Limb (tissue), 2 donors: Measurements from ENCODE around the gene DAB1.

Experiments used
- DNase-seq, 2 donors: peaks; one replicate each; pipeline ENCODE4 v3.0.0-alpha.2; 2016; ENCODE audit errors: extremely low spot score in 2 of 2

The DAB1 gene

DNA sequence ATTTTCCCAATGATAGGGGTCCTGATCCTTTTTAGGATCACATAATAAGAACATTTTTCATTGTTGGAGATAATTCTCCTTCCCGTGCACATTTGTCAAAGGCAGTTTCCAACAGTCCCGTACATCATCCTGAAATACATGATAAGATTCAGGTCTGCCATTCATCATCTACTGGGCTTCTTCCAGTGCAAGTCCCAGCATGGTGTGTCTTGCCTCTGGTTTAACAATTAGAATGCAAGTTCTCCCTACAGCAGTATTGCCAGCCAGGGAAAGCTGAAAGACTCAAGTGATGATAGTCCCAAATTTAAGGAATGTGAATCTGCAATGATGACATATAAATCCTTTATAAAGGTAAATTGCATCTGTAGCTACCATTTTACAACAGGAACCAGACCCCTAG is 146.2 kb downstream of the DAB1 start:
- no peak for DNase-seq

DNA sequence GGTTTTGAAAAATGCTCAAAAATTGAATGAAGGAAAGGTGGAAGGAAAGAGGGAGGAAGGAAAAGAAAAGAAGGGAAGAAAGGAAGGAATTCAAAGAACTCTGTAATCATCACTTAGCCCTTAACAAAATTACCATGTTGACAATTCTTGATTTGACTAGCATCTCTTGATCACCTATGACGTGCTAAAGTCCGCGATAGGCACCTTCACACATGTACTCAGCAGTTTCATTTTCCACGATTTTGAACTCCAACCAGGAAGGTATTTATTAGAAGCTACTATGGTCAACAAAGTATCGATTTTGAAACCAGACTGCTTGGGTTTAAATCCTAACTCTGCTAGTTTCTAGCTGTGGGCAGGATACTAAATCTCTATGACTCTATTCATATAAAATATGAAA is 146.9 kb downstream of the DAB1 start:
- DNase-seq = no peak

DNA sequence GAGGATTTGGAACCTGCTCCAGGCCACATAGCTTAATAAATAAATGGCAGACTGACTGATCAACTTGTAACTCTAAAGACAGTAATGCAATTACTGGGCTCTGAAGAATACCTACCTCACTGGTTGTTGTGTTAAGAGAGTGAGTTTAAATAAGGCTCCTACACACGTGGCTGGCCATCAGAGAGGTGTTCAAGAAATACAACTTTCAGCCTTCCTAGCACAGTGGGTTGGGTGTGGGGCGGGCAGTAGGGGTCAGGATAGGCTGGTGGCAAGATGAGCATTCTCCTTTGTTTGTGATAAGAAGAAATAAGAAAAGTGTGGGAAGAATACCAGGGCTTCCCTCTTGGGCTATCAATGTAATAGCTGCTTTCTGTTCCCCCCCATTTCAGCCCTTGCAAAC is 151.3 kb downstream of the DAB1 start:
- no peak for DNase-seq

DNA sequence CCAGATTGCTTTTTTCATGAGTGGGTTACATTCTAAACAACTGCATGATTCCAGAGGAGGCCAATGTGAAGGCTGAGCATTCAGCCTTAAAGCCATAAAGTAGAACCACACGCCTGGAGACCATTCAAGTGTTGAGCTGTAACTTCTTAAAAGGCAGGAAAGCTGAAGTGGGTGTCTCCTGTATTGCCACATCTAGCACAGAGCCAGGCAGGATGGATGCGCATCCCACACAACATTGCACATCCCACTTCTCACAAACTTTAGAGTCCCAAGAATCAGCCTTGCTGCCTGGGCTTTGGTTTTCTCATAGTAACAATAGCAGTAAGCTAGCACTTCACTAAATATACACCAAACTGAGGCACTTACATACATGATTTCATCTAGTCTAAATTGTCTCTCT is 151.7 kb downstream of the DAB1 start:
- DNase-seq = no peak

DNA sequence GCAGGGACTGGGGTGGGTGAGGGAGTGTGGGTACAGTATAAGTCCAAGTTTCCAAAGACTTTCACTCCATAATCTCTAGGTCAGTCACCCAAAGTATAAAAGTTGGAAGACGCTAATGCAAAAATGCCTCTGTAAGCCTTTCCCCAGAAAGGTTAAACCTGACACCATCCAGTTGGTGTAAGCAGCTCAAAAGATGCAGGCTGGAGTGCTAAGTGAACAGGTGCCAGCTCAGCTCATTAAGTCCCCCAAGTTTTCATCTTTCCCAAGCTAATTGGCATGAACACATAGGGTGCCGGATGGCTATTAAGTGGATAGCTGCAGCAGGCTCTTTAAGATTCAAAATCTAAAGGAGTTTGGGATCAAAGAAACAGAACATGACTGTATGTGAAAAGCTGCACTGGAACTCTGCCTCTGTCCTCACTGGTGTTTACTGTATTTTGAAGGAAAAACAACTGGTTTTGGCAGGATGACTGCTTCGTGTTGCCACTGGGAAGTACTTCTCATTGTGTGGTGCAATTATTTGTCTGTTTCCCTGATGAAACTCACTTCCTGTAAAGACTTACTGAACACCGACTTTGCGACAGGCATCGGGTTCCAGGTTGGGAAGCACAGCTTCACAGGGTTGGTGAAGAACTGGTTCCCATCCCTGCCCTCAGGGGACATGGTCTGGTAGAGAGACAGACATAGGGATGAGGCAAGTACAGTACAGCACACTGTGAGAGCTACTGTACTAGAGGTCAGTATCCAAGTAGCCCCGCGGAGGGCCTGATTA is 152.7 kb downstream of the DAB1 start:
- DNase-seq = no peak

DNA sequence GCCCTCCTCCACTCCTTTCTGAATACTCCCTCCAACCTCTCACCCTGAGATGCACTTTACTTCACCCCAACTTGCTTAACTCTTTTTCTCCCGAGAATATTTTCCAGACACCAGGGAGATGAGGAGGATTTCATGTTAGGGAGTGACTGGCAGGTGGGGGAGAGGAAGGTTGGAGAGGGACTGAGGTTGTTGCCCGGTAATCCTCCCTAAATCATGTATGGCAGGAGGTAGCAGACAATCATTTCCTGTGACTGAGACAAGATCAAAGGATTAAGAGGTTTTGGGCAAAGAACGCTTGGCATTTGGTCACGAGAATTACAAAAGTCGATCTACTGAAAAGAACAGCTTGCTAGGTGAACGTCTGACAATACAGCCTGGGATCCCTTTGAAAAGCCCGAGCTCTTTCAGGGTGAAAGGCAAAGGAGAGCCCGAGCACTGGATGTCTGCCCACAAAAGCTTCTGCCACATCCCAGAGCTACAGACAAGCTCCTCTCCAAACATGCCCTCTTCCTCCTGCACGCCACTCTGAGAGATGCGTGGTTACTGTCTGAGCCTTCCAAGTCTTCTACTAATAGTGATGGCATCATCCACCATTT is 154.1 kb downstream of the DAB1 start:
- DNase-seq = no peak

DNA sequence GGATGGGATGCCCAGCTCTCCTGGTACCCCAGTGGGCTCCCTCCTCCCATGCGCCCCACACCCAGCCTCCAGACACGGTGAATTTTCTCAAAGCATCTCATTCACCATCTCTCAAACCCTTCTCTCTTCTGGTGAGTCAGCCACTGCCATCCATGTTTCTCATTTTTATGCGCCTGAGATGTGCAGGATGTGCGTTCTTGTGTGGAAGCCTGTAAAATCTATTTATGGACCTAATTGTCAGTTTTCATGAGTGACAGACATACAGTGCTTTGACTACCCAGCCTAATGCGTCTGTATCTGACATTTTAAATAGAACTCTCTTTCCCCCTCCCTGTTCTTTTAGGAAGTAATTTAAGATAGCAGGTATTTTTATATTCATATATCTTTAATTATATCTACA is 158.8 kb downstream of the DAB1 start:
- no peak for DNase-seq

DNA sequence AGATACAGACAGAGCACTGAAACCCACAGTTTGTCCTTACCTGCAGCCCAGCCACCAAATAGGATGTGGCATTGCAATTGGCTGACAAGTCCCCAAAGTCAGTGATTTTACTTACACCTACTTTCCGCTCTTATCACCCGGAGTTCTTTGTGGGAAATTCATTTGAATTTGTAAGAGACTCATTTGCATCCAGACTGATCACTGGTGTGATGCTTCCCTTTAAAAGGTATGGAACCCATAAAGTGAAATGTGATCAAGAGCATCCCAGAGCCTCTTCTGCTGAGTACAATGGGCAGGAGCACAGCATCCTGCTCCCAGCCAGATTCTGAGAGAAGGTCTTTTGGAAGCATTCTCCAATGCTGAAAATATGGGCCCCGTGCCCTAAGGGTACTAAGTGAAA is 161.4 kb downstream of the DAB1 start:
- DNase-seq = no peak

DNA sequence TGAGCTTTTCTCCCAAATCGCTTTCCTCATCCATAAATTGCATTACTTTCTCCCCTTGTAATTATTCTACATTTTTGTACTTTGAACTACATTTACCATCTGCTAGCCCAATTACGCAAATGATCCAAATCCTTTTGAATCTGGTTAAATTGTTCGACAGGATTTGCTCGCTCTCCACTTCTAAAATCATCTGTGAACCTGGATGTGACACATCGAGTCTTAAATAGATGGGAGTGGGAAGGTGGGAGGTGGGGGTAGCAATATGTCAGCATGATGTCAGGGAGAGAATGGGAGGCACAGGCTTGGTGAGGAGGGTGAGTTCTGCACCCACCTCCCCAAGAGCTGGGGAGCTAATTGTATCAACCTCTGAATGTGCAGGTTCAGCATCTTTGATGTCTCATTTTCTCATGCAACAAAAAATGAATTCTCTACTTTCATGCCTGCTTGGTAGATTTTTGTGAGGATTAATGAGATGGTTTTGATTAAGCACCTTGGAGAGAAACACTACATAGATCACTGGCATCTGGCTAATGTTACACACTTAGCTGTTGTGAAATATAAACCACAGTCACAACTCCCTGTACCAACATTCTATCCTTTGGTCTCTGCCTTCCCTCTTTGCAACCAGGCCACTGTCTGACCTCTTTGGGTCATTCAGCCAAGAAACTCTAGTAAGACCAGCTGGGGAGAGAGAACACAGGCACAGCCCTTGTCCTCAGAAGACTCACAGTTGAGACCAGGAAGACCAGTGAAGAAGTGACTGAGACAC is 165.1 kb downstream of the DAB1 start:
- DNase-seq = no peak

DNA sequence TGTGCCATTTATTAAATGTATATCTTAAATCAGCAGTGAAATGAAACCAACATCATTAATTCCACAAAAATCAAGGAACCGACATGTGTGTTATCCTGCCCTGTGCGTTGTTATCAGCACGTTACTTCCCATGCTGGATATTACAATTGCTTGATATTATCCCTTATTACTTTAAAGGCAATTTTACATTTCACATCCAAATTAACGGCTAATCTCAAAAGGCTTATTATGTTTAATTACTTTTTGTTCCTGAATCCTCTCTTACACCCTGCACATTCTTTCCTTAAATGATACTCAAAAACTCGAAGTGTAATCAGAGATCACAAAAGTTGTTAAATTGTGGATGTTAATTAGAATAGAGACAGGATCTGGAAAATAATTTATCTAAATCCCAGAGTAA is 167.9 kb downstream of the DAB1 start:
- no peak for DNase-seq

DNA sequence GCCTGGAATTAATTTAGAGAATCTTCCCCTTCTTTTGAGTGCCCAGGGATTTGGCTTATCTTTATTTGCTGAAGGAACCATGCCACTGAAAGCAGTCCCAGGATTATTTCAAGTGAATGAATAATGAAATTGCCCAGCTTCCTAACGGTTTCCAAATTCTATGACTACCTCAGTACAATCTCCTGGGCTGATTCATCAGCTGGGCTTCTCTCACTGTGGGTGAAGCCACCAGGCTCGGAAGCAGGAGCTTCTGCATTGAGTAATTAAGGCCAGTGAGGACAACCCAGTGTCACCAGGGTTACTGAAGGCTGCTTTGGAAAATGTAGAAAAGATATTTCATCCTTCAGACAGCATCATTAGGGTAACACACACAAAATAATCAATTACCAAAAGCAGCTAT is 169.8 kb downstream of the DAB1 start:
- no peak for DNase-seq

DNA sequence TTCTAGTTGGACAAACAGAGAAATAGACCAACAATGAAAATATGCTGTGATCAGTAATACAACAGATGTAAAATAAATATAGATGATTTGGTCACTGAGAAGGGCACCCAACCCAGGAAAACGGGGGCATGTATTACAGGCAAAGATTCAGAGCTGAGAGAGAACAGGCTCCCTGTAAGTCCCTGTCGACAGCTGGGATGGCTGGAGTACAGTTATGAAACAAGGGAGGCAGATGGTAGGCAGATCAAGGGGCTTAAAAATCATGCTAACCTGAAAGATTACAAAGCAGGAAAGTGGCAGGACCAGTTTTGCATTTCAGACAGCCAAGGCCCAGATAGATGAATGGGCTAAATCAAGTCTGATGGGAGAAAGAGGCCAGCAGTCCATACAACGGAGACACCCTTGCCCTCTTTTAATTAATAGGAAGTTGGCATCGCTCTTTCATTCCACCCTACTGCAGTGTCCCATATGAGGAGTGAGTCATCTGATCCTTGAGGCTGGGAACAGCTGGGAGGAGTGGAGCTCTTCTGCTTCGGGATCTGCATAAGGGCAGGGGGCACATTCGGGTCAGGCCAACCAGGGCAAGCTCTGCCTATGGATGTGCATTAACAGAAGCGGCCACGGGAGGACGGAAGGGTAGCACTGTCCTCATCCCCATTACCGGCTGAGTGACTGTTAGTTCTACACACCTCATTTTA is 171.1 kb downstream of the DAB1 start:
- DNase-seq = no peak

DNA sequence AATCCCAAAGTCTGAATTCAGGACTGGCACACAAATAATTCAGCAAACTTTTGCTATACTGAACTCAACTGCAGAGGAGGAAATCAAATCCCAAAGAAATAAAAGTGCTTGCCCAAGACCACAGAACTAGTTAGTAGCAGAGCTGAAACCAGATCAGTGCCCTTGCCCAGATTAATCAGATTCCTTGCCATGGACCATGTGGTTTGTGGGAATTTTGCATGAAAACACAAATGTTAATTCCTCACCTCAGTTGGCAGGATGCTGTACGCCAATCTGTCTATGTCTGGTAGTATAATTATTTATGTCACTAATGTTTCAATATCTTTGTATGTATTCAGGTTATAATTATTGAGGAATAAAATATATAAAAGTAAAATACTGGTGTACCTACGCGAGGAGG is 173.8 kb downstream of the DAB1 start:
- no peak for DNase-seq

DNA sequence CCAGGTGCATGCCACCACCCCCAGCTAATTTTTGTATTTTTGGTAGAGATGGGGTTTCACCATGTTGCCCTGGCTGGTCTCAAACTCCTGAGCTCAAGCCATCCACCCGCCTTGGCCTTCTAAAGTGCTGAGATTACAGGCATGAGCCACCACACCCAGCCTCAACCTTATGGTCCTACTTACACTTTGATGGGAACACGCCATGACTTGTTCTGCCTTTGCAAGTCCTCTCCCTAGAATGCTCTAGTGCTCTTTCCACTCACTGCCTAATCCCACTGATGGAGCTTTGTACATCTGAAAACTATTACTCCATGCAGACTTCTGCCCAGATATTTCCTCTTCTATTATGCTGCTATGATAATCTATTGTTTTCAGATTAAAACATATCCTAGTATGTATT is 174.3 kb downstream of the DAB1 start:
- no peak for DNase-seq

DNA sequence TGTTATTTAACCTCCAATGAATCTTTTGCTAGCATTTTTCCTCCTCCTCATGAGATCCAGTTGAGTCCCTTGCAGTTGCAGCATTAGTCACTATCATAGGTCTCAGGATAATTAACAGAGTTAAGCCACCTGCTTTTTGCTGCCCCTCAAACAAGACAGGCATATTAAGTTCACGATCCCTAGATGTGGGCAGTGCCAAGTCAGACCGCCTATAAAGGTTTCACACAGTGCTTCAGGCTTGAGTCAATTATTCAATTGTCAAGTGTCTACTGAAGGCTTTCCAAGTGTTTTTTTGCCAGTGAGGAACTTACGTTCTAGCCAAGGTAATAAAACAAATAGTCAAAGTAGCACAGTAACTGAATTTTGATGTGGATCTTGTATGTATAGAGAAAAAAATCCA is 175.0 kb downstream of the DAB1 start:
- DNase-seq = no peak

DNA sequence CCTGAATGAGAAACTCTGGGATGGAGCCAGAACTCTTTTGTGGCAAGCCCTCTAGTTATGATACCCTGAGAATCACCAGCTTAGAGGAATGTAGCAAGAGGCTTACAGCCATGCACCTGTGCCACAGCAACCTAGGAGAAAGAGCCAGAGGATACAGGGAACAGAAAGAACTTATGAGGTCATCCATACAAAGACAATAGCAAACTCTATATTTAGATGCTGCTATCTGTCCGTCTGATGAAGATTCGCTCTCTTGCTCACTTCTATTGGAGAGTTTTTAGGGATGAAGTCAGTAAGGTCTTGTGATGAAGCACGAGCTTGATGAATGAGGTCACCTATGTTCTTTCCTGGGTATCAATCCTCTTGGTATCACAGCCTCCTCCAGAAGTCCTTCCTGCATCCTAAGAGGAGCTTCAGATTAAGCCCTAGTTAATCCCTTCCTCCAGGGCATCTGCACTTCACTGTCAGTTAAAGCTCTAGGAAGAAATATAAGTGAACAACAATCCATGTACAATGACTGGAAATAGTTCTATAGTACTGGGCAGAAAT is 185.6 kb downstream of the DAB1 start:
- DNase-seq = no peak

DNA sequence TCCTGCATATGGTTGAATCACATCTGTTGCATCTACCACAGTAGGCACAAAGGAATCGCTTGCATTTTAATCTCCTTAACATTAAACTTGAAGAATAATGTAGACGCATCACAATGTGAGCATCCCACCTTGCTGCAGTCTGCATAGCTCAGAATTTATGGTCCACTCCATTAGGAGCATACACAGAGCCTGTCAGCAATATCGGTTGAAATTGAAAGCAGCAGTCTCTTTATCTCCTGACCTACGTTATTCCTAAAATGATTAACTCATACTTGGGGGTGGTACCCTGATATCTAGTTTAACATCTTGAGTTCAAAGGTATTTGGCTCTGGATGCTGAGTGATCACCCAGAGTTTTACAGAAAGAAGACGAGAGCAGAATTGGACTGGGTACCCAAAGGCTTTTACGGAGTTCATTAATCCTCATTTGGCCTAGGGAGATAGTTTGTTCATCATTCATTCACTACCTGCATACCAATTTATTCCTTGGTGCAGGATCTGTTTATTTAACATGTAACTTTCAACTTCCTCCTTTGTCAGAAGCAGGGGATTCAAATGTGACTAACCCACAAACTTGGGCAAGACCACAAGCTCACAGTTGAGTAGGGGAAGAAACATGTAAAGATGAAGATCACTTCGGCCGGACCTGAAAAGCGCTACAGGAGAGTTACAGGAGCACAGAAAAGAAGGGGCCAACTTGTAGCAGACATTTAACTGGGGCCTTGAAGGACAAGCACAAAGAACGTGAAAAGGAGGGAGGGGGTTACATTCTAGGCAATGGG is 187.9 kb downstream of the DAB1 start:
- DNase-seq = no peak

DNA sequence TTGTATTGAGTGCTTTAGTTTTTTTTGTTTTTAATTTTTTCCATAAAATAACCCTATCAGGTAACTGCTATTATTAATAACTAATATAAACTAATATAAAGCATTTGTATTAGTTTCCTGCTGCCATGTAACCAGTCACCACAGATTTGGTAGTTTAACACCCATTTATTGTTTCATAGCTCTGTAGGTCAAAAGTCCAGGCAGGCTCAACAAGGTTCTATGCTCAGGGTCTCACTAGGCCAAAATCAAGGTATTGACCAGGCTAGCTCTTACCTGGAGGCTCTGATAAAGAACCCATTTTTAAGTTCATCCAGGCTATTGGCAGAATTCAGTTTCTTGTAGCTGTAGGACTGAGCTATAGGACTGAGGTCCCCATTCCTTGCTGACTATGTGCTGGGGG is 189.4 kb downstream of the DAB1 start:
- no peak for DNase-seq

DNA sequence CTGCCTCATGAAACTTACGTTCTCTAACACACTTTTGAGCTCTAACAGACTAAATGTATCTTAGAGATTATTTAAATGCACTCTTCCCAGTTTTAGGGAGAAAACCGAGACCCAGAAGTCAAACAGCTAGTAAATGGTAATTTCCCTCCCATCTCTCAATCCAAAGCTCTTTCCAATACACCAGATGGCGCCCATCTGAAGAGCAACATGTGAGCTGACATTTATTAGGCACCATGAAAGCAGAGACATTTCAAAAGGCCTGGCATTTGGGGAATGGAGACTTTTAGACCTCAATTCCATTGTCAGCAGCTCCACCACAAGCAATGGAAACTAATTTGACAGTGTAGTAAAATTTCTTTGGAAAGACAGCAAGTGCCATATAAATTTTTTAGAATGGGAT is 191.4 kb downstream of the DAB1 start:
- DNase-seq = no peak

DNA sequence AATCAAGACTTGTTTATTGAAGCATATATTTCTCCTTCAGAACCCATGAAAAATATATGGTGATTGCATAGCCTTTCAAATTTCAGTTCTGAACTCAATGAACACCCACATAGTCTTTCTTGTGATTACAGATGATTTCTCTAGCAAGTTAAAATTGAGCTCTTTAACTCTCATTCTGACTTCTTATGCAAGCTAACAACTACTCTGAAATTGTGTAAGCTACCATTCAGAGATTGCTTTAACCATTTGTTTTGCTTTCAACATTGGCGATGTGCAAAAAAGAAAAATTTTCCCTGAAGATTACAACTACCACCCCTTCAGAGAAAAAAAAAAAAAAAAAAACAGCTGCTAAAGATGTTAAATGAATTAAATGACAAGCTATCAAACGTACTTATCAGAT is 193.9 kb downstream of the DAB1 start:
- DNase-seq = no peak

DNA sequence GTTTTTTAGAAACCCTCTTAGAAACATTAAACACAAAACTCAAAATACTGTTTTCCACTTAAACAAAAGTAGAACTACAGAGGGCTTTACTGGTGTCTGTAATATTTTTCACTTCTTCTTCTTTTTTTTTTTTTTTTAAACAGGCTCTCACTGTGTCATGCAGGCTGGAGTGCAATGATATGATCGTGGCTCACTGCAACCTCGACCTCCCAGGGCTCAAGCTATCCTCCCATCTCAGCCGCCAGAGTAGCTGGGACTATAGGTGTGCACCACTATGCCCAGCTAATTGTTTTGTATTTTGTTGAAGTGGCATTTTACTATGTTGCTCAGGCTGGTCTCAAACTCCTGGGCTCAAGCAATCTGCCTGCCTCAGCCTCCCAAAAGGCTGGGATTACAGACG is 194.8 kb downstream of the DAB1 start:
- DNase-seq = no peak
